Left forelimb (tissue), 1 donor: ENCODE measurements around the gene NEK3.
"Not testable (repeated sequence)": the region's sequence is repeated elsewhere in the genome, so short reads cannot be mapped to it uniquely, and the experiment has no call there.

Source experiments
- DNase-seq: peaks from one replicate; pipeline ENCODE4 v3.0.0-alpha.2; 2018; ENCODE audit warnings: low spot score

NEK3 gene

DNA sequence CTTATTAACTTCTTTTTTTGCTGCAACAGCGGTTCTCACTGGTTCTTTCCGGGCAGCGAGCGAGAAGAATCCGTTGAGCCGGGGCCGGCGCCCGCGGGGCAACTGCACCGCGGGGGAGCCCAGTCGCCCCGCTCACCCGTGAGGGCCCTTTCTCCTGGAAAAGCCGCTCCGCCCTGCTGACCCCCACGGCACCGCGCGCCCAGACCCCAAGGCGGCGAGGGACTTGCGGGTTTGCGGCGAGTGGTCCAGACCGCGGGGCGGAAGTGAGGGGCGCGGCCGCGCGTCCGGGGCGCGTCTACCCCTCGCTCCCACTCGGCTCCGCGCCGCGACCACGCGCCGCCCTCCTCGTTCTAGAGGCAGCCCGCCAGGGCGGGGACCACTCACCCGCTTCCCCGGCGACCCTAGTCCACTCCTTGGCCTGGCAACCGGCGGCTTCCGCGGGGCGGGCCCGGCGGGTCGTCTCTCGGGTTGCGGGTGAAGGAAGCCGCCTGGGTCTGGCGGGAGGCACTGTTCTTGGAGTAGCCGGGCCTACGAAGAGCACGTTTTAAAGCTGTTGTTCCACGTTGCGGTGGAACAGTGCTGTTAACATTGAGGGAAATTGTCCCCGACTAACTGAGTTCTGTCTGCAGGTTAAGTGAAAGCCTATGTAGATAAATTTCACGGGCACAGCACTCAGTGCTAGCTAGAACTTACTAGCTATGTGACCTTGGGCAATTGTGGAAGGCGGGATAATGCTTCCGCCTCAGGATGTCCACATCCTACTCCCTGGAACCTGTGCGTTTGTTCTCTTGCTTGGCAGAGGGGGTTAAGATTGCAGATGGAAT lies at the start of gene NEK3:
NEK3 (minus strand) TSS at position 439 of the 824 bp plus-strand sequence. CDS start 3,406 bp downstream, outside the sequence.
- DNase-seq = peak; percentile 86

DNA sequence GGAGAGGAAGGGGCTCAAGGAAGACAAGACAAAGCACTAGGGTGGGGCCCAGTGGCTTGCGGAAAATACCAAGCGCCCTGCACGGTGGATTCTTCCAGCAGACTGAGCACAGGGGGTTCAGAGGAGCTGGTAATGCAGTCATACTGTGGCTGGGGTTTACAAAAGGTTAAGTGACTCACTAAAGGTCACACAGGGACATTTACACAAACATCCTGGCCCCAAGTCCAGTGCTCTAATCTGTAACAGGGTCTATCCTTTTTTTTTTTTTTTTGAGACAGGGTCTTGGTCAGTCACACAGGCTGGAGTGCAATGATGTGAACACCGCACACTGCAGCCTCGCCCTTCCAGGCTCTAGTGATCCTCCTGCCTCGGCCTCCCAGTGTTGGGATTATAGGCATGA lies 49.0 kb upstream of the NEK3 start:
- not testable (repeated sequence) for DNase-seq

GRCh38 chr13:52207896-52208295 lies 48.5 kb upstream of the NEK3 start:
- DNase-seq = not testable (repeated sequence)

GRCh38 chr13:52207337-52207736 lies 47.9 kb upstream of the NEK3 start:
- not testable (repeated sequence) for DNase-seq

GRCh38 chr13:52204546-52204945 lies 45.1 kb upstream of the NEK3 start:
- not testable (repeated sequence) for DNase-seq

- DNase-seq = not testable (repeated sequence)
Measured at GRCh38 chr13:52203864-52204263, 44.5 kb upstream of the NEK3 start.

DNA sequence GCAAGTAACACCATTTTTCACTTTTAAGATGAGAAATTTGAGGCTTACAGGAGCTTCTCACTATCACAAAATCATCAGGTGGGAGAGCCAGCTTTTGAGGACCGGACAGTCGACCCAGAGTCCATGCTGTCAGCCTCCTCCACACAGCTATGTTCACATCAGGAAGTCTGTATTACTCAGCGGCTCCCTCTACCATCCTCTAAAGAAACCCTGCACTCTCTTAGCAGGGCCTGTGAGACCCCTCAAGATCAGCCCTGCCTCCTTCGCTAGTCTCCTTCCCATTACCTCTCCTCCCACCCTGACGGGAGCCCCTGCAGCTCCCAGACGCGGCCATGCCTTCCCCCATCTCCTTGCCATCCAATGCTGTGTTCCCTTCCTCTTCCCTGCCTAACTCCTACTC lies 43.1 kb upstream of the NEK3 start:
- not testable (repeated sequence) for DNase-seq

- not testable (repeated sequence) for DNase-seq
Measured at GRCh38 chr13:52201439-52202193, 42.2 kb upstream of the NEK3 start.

DNA sequence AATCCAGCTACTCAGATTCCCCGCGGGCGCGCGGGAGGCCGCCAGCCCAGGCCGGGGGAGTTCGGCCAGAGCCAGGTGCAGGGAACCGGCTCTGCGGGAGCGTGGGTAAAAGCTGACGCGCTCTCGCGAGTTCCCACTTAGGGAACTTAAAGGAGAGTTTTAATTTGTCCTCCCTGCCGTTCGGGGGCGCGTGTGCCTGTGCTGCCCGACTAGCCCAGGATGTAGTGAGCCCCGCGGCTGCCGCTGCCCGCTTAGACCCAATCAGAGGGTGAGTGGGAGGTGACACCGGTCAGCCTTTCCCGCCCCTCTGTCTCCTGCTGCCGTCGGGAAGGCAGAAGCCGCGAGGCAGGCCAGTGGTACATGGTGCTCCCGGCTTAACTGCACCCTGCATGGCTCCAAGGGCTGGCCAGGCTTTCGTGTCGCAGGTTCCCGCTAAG lies 36.0 kb upstream of the NEK3 start:
- DNase-seq = peak; percentile 81

DNA sequence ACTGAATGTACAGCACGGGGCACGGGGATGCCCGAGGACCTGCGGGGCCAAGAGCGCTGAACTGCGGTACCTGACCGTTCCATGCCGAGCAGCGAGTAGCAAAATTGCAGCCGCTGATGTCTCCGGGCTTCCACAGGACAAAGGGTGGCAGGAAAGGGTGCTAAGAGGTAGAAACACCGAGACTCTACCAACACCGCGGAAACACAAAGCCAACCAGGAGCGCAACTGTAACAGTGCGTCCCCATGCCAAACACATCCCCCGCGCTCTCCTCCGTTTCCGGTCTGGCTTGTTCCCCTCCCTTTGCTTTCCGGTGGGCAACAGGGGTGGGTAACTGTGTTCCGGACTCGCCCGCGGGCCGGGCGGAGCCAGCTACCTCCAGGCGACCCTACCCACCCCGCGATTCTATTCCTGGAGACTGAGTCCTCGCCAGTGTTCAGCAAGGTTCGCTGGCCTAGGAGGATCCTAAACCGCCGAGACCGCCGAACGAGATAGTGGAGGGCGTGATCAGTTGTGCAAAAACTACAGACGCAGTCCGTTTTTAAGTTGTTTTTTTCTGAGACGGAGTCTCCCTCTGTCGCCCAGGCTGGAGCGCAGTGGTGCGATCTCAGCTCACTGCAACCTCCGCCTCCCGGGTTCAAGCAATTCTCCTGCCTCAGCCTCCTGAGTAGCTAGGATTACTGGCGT lies 34.9 kb upstream of the NEK3 start:
- DNase-seq = peak; percentile 92

DNA sequence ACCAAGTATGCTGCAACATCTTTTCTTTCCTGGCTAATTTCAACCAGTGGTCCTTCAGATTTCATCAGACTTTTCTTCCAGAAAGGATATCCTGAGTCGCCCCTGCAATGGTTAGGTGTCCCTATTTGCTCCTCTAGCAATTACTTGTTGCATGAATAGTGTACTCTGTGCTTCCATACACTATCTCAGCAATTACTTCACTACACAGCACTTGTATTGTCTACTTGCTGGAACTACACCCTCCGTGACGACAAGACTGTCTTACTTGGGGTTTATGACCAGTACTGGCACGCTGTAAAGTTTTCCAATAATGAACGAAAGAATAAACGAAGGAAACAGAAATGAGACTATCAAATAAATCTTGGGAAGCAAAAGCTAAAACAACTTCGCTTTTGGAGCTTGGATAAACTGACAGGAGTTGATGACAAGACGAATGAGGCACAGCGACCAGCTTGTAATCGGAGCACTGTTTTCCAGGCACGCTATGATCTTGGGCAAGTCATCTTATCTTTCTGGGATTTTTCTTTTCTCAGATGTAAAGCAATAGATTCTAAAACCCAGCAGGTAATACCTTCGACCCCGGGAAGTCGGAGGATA lies 34.3 kb upstream of the NEK3 start:
- not testable (repeated sequence) for DNase-seq

- DNase-seq = not testable (repeated sequence)
Measured at GRCh38 chr13:52187424-52188187, 28.2 kb upstream of the NEK3 start.

- no peak for DNase-seq
Measured at GRCh38 chr13:52187029-52187423, 27.6 kb upstream of the NEK3 start.

DNA sequence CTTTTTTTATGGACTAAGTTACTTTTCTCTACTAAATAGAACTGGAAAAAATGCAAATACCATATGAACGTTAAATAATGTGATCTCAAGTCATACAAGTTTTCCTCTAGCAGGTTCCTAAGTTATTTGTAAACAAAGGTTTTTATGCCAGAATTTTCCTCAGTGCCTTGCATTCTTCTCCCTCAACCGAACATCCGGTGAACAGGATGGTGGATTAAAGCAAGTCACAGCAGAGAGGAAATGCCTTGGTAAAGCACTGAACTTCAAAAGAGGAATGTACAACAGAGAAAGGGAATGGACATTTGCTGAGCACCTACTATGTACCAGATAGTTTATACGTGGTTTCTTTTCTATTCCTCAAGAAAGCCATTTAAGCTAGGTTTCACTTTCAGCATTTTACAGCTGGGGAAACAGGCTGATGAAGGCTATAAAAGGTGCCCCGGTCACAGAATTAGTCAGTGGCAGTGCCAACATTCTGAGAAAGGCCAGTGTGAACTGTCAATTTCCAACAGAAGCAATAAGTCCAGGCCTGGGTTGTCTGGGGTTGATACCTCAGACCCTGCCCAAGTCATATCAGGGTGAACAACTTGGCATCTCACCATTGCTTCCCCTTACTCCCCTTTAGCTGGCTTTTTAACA lies 22.0 kb upstream of the NEK3 start:
- DNase-seq = not testable (repeated sequence)

DNA sequence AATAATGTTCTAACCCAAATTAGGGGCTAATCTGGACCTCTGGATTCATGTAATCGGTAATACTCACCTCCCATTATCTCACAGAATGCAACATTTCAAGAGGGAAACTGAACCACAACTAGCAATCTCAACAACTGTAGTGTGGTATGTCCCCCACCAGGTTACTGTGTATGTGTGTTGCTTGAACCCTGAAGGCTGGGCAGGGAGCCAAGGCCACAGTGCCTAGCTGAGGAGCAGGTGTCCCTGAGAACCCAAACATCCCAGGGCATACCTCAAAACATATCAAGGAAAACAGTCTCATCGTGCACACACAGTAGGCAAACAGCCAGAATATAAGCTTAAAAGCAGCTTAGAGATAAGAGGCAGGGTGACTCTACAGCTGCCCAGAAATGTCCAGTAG lies 20.5 kb upstream of the NEK3 start:
- no peak for DNase-seq

GRCh38 chr13:52177276-52177675 lies 17.9 kb upstream of the NEK3 start:
- no peak for DNase-seq

DNA sequence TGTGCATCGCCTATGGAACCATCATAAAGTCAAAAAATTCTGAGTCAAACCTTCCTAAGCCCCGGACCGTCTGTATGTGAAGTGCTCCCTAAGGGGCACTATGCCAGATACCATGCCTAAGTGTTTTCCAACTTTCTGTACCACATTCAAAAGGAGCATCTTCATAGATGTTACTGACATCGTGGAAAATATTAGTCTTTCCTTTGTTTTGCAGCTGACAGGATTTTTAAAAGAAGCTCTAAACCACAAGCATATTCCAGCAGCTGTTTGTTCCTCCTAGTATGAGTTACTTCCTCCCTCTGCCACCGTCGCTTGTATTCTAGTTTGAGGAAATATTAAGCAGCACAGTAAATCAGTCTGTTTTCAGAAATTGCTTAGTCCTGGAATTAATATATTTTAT lies 14.6 kb upstream of the NEK3 start:
- not testable (repeated sequence) for DNase-seq

- no peak for DNase-seq
Measured at GRCh38 chr13:52173373-52173772, 14.0 kb upstream of the NEK3 start.

DNA sequence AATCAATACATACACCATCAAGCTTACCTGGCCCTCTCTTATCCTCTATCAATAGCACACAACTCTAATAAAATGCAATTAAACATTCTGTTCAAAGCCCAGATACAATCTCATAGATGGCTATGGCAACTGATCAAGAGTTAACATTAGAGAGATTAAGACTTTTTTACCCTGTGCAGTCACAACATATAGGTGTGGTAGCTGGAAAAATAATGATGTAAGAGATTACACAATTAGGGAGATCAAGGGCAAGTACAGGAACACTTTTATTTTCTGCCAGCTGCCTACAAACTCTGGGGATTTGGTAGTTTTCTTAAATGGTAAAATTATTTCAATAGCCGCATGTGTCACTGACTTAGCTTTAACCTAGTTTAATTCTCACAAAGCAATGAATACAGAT lies 12.3 kb upstream of the NEK3 start:
- not testable (repeated sequence) for DNase-seq

DNA sequence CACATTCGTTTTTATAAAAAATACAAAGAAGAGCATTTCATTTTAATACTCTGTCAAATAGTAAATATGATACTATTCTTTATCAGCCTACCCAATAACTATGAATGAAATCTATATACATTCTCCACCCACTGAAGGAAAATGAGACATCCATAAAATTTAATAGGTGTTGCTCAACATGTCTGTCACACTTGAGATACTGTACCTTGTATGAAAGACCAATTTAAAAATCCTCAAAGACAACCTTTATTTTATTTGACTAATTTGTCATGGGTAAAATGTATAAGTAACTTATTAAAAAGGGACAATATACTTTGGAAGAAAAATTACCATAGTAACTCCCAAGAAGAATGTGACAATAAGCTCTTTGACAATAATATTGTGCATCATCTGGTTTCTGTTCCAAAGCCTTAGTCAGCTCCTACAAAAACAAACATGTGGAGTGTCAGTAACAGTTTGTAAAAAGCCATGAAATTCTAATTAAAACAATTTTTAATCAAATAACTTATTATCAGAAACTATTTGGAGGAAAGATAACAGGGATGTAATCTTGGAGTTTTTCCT lies 11.5 kb upstream of the NEK3 start:
- not testable (repeated sequence) for DNase-seq
